BLaER1 treated with 17β-estradiol and CSF1 and Interleukin-3, amounts not matched to agents 10 nM and 100 nM (cell line): ENCODE data around the gene G6PC1.
"Not testable (repeated sequence)": the region's sequence is repeated elsewhere in the genome, so short reads cannot be mapped to it uniquely, and the experiment has no call there.

Source experiments
- H3K27ac ChIP-seq, 11 experiments: shearing (Covaris generic); formaldehyde crosslinking; 2 replicates each; pipeline ENCODE4 v1.8.1; 2022
- H3K27me3 ChIP-seq, 11 experiments: shearing (Covaris generic); formaldehyde crosslinking; 2 replicates each; pipeline ENCODE4 v1.8.1; 2022
- H3K36me3 ChIP-seq, 11 experiments: shearing (Covaris generic); formaldehyde crosslinking; 2 replicates each; pipeline ENCODE4 v1.8.1; 2022
- H3K4me1 ChIP-seq, 10 experiments: shearing (Covaris generic); formaldehyde crosslinking; 2 replicates each; pipeline ENCODE4 v1.8.1; 2022
- H3K4me2 ChIP-seq, 11 experiments: shearing (Covaris generic); formaldehyde crosslinking; 2 replicates each; pipeline ENCODE4 v1.8.1; 2022
- H3K4me3 ChIP-seq, 10 experiments: shearing (Covaris generic); formaldehyde crosslinking; 2 replicates each; pipeline ENCODE4 v1.8.1; 2022
- H3K9ac ChIP-seq, 11 experiments: shearing (Covaris generic); formaldehyde crosslinking; 2 replicates each; pipeline ENCODE4 v1.8.1; 2022
- H3K9me3 ChIP-seq, 11 experiments: shearing (Covaris generic); formaldehyde crosslinking; replicated peaks in 1 of 11; 2 replicates each; pipeline ENCODE4 v1.8.1; 2022
- H4K20me1 ChIP-seq, 11 experiments: shearing (Covaris generic); formaldehyde crosslinking; 2 replicates each; pipeline ENCODE4 v1.8.1; 2022
- Cebpa-rat ChIP-seq, 11 experiments: shearing (Covaris generic); IDR thresholded peaks; 2 replicates each; pipeline ENCODE4 v1.8.1; 2022

The G6PC1 gene

GRCh38 chr17:42857389-42857788 is 43.2 kb upstream of the G6PC1 start:
- Histone ChIP-seq H3K4me1 (peaks cover 0 to 22% (median 0%) of the 10 kb centered on the region in 10 experiments; a peak in 7 of 20 replicates), H3K4me3 (no peak overlapping the region), H3K9ac (no peak overlapping the region), H3K36me3 (no peaks in the 10 kb centered on the region), H4K20me1 (no peaks in the 10 kb centered on the region), H3K27ac (no peak overlapping the region), H3K9me3 (no peaks in the 10 kb centered on the region), H3K4me2 (no peak overlapping the region), H3K27me3 (no peaks in the 10 kb centered on the region)
- TF ChIP-seq Cebpa-rat (IDR thresholded peaks at IDR 0.05), result no peak

GRCh38 chr17:42865638-42866094 is 34.9 kb upstream of the G6PC1 start:
- H3K4me1 ChIP-seq, result no peaks in the 10 kb centered on the region
- H3K27me3 ChIP-seq, result no peaks in the 10 kb centered on the region
- H3K9me3 ChIP-seq, result peaks cover 4 to 11% (median 7%) of the 10 kb centered on the region in 11 experiments
- no peak overlapping the region for H3K27ac ChIP-seq
- no peaks in the 10 kb centered on the region; a peak in 1 of 22 replicates for H3K36me3 ChIP-seq
- H3K9ac ChIP-seq, result no peak overlapping the region
- no peak overlapping the region for H3K4me2 ChIP-seq
- no peaks in the 10 kb centered on the region for H4K20me1 ChIP-seq
- H3K4me3 ChIP-seq, result no peak overlapping the region
- TF ChIP-seq Cebpa-rat (IDR thresholded peaks at IDR 0.05), result no peak

- peaks cover 9 to 17% (median 12%) of the 10 kb centered on the region in 11 experiments for H3K9me3 ChIP-seq
- H3K4me2 ChIP-seq, result no peak overlapping the region
- no peak for TF ChIP-seq Cebpa-rat (IDR thresholded peaks at IDR 0.05)
- no peaks in the 10 kb centered on the region for H3K27me3 ChIP-seq
- H4K20me1 ChIP-seq, result no peaks in the 10 kb centered on the region
- H3K4me1 ChIP-seq, result no peaks in the 10 kb centered on the region
- H3K9ac ChIP-seq, result no peak overlapping the region
- no peak overlapping the region for H3K4me3 ChIP-seq
- no peak overlapping the region for H3K27ac ChIP-seq
- H3K36me3 ChIP-seq, result no peaks in the 10 kb centered on the region; a peak in 1 of 22 replicates
These were observed 34.4 kb upstream of the G6PC1 start for GRCh38 chr17:42866216-42866615.

- no peak for TF ChIP-seq Cebpa-rat (IDR thresholded peaks at IDR 0.05)
- Histone ChIP-seq H3K36me3 (no peaks in the 10 kb centered on the region; a peak in 1 of 22 replicates), H3K9me3 (peaks cover 12 to 23% (median 18%) of the 10 kb centered on the region in 11 experiments), H4K20me1 (no peaks in the 10 kb centered on the region), H3K4me3 (no peak overlapping the region), H3K4me2 (no peak overlapping the region), H3K27ac (no peak overlapping the region), H3K4me1 (no peaks in the 10 kb centered on the region), H3K27me3 (no peaks in the 10 kb centered on the region), H3K9ac (no peak overlapping the region)
These were observed 33.7 kb upstream of the G6PC1 start for GRCh38 chr17:42866631-42867575.

GRCh38 chr17:42867694-42868261 is 32.8 kb upstream of the G6PC1 start:
- H3K9ac ChIP-seq, H3K36me3 ChIP-seq, H3K4me1 ChIP-seq, H4K20me1 ChIP-seq, H3K27me3 ChIP-seq, H3K4me2 ChIP-seq, H3K27ac ChIP-seq, H3K4me3 ChIP-seq: not testable (repeated sequence)
- H3K9me3 ChIP-seq, result peaks cover 12 to 23% (median 18%) of the 10 kb centered on the region in 11 experiments

- no peak for TF ChIP-seq Cebpa-rat (IDR thresholded peaks at IDR 0.05)
- Histone ChIP-seq H3K27ac (no peak overlapping the region), H3K9me3 (peaks cover 12 to 23% (median 18%) of the 10 kb centered on the region in 11 experiments), H3K36me3 (no peaks in the 10 kb centered on the region; a peak in 1 of 22 replicates), H3K4me2 (no peak overlapping the region), H3K27me3 (no peaks in the 10 kb centered on the region), H4K20me1 (no peaks in the 10 kb centered on the region), H3K4me3 (no peak overlapping the region), H3K9ac (no peak overlapping the region), H3K4me1 (no peaks in the 10 kb centered on the region)
These were observed 32.3 kb upstream of the G6PC1 start for GRCh38 chr17:42868338-42868737.

- H3K4me2 ChIP-seq, result no peak overlapping the region
- no peaks in the 10 kb centered on the region for H4K20me1 ChIP-seq
- no peak overlapping the region for H3K4me3 ChIP-seq
- H3K9me3 ChIP-seq, result peaks cover 12 to 23% (median 18%) of the 10 kb centered on the region in 11 experiments
- H3K27ac ChIP-seq, result no peak overlapping the region
- no peaks in the 10 kb centered on the region for H3K27me3 ChIP-seq
- no peaks in the 10 kb centered on the region for H3K4me1 ChIP-seq
- no peak for TF ChIP-seq Cebpa-rat (IDR thresholded peaks at IDR 0.05)
- no peak overlapping the region for H3K9ac ChIP-seq
- H3K36me3 ChIP-seq, result no peaks in the 10 kb centered on the region; a peak in 1 of 22 replicates
These were observed 29.0 kb upstream of the G6PC1 start for GRCh38 chr17:42871647-42872046.

GRCh38 chr17:42872251-42872965 is 28.2 kb upstream of the G6PC1 start:
- no peak overlapping the region for H3K4me2 ChIP-seq
- H3K27ac ChIP-seq, result no peak overlapping the region
- no peaks in the 10 kb centered on the region for H3K4me1 ChIP-seq
- H3K27me3 ChIP-seq, result no peaks in the 10 kb centered on the region
- H3K9me3 ChIP-seq, result peaks cover 12 to 23% (median 18%) of the 10 kb centered on the region in 11 experiments
- H3K36me3 ChIP-seq, result no peaks in the 10 kb centered on the region; a peak in 1 of 22 replicates
- H3K9ac ChIP-seq, result no peak overlapping the region
- TF ChIP-seq Cebpa-rat (IDR thresholded peaks at IDR 0.05), result no peak
- no peak overlapping the region for H3K4me3 ChIP-seq
- H4K20me1 ChIP-seq, result no peaks in the 10 kb centered on the region

GRCh38 chr17:42873315-42873714 is 27.3 kb upstream of the G6PC1 start:
- Histone ChIP-seq H3K9ac (no peak overlapping the region), H3K27ac (no peak overlapping the region), H3K4me1 (no peaks in the 10 kb centered on the region), H3K27me3 (no peaks in the 10 kb centered on the region), H3K36me3 (no peaks in the 10 kb centered on the region; a peak in 1 of 22 replicates), H3K4me2 (no peak overlapping the region), H4K20me1 (no peaks in the 10 kb centered on the region), H3K9me3 (peaks cover 12 to 23% (median 18%) of the 10 kb centered on the region in 11 experiments), H3K4me3 (no peak overlapping the region)
- TF ChIP-seq Cebpa-rat (IDR thresholded peaks at IDR 0.05), result no peak

- not testable (repeated sequence) for H3K4me1 ChIP-seq, H3K4me2 ChIP-seq, H3K27ac ChIP-seq, H4K20me1 ChIP-seq, H3K36me3 ChIP-seq, H3K27me3 ChIP-seq, H3K9ac ChIP-seq, H3K4me3 ChIP-seq
- H3K9me3 ChIP-seq, result peaks cover 12 to 23% (median 18%) of the 10 kb centered on the region in 11 experiments
These were observed 26.5 kb upstream of the G6PC1 start for GRCh38 chr17:42873932-42874695.
